Germinal center (tissue), 1 donor: ENCODE measurements around the gene AK5.
"Not testable (repeated sequence)": the region's sequence is repeated elsewhere in the genome, so short reads cannot be mapped to it uniquely, and the experiment has no call there.

Experiments
- DNase-seq: peaks from one replicate; pipeline ENCODE4 v3.0.0; 2012; ENCODE audit warnings: mixed read lengths, low spot score

The AK5 gene

DNA sequence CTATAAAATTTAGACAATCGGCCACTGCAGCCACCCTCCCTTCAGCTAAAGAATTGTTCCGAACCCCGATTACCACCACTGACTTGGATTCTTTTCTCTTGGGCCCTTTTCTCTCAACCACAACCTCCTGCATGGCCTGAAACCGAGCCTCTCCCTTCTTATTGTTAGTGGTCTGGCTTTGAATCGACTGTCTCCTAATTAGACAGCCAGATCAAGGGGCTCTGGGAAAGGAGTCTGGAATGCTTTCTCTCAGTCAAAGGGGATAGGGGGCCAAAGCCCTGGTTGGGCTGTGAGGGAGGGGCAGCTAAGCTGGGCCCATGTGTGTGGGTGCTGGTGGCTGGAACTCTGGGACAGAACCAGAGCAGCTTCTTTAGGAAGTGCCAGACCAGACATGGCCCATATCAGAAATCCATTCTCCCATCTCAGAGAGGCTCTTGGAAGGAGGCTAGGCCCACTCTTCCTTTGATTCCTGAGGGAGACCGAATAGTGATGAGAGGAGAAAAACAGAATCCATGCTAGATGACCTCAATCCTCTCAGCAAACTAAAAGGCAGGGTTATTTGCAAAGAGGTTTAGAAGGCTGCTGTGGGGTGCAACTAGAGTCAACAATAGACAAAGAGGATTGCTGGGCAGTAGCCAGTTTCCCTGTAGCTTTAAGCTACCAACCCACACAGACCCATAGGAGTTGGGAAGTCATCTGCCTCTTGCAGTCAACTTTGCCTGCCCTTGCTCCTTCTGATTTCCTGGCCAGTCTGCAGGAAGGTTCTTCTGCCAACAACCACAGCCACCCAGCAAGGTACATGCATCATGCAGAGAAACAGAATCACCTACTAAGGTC, 117.6 kb downstream of the AK5 start:
- no peak for DNase-seq

DNA sequence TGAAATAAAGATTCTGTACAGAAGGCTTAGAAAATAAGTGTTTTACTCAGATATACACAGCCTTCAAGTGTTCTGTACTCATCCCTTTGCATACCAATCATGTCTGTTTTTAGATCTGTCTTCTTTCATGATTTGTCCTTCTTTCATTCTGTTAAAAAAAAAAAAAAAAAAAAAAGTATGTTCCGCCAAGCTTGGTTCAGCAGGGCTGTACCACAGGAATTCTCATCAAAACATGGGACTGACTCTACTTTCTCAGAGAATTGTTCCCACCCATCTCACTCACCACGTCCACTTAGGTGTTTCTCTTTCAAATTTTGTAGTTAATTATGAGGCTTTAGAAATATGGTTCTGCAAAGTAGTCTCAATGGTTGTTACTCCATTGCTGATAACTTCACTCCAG, 119.0 kb downstream of the AK5 start:
- no peak for DNase-seq

GRCh38 chr1:77401384-77401783, 119.6 kb downstream of the AK5 start:
- no peak for DNase-seq

- DNase-seq, result no peak
Measured at GRCh38 chr1:77405186-77405585, 123.4 kb downstream of the AK5 start.

DNA sequence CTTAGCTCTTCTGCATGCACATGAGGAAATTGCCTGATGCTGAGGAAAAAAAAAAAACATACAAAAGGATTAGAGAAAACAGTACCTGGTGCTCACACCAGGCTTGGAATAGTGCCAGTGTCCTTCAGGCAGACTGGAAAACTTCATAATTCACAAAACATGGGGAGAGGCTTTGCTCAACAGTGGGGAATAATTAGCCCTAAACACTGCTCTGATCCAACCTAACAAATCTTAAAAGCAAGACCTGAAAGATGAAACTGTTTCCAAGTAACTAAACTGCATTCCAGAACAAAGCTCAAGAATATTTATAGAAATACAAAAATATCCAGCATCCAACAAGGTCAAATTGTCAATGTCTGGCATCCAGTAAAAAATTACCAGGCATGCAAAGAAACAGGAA, 124.8 kb downstream of the AK5 start:
- DNase-seq, result no peak

DNA sequence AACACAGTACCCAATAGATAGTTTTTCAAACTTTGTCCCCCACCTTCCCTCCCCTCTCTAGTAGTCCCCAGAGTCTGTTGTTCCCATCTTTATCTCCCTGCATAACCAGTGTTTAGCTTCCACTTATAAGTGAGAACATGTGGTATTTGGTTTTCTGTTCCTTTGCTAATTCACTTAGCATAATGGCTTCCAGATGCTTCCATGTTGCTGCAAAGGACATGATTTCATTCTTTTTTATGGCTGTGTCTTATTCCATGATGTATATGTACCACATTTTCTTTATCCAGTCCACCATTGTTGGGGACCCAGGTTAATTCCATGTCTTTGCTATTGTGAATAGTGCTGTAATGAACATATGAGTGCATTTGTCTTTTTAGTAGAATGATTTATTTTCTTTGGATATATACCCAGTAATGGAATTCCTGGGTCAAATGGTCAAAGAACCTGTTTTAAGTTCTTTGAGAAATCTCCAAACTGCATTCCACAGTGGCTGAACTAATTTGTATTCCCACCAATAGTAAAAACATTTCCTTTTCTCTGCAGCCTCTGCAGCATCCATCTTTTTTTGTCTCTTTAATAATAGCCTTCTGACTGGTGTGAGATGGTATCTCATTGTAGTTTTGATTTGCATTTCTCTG, 126.0 kb downstream of the AK5 start:
- DNase-seq, result no peak

GRCh38 chr1:77408933-77409332, 127.1 kb downstream of the AK5 start:
- not testable (repeated sequence) for DNase-seq

- DNase-seq, result no peak
Measured at GRCh38 chr1:77412069-77412819, 130.4 kb downstream of the AK5 start.

GRCh38 chr1:77412820-77413530, 131.2 kb downstream of the AK5 start:
- DNase-seq, result peak; percentile 15

GRCh38 chr1:77413541-77414335, 131.9 kb downstream of the AK5 start:
- no peak for DNase-seq

GRCh38 chr1:77415579-77415978, 133.8 kb downstream of the AK5 start:
- DNase-seq, result no peak

GRCh38 chr1:77416692-77417450, 135.1 kb downstream of the AK5 start:
- DNase-seq, result no peak

GRCh38 chr1:77418055-77418454, 136.2 kb downstream of the AK5 start:
- not testable (repeated sequence) for DNase-seq

GRCh38 chr1:77421504-77422233, 139.8 kb downstream of the AK5 start:
- DNase-seq, result no peak

DNA sequence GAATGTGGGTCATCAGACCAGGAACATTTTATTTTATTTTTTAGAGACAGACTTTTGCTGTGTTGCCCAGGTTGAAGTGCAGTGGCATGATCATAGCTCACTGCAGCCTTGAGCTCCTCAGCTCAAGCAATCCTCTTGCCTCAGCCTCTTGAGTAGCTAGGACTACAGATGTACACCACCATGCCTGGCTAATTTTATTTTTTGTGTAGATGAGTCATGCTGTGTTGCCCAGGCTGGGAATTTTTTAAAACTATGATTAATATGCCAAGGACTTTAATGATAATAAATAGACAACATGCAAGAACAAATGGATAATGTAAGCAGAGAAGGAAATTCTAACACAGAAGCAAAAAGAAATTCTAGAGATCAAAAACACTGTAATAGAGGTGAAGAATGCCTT, 142.4 kb downstream of the AK5 start:
- no peak for DNase-seq

DNA sequence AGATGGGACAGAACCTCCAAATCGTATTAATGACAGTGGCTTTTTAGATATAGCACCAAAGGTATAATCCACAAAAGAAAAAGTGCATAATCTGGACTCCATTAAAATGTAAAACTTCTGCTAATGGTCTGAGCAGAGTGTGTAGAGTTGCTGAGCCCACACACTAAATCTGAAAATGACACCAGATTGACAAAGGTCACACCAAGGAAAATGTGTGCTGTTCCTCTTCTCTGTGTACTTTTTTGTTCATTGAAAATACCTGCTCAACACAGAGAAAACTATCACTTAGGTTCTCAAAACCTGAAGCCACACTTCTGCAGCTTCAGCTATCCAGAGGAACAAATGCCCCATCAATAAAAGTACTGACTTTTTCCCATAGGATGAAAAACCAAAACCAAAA, 146.2 kb downstream of the AK5 start:
- DNase-seq, result no peak

DNA sequence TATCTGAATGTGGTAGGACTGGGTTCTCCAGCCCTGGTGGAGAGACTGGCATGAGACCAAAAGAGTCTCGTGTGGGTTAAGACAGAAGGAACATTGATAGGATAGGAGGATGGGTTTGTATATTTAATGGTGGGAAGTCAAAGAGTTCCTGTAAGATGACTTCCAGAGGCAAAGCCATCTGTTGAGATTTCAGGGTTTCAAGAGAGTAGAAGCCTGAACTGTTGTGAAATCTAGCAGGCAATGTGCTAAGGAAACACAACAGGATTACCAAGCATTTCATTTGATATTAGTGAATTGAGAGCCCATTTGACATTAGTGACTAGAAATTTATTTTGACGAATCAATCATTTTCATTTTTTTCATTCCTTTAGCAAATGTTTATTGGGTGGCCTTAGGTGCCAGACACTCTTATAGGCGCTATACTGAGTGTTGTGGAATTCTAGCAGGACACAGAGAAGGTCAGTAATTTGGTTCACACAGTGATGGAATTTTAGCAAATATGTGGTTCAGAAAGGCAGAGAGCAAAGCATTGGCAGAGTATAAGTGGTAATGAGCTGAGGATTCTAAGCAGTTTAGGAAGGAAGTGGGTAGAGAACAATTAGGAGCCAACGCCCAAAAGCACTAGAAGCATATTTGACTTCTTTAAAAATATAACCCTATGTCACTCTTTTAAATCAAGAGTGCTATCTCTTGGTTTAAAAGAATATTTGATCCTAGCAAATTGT, 149.3 kb downstream of the AK5 start:
- DNase-seq, result no peak

DNA sequence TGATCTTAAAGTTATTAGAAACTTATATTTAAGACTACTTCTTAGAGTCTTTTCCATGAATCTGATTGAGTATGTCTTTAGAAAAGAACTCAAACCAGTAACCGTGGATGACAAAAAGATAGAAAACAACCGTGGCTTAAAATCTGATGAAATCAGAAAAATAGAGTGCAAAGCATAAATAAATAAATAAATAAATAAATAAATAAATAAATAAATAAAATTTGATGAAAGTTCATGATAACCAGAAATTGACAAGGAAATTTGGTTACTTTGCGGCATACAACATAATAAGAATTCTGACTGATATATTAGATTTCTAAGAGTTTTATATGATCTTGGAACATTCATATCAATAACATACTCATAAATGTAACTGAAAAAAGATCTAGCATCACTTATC, 152.1 kb downstream of the AK5 start:
- DNase-seq, result no peak

DNA sequence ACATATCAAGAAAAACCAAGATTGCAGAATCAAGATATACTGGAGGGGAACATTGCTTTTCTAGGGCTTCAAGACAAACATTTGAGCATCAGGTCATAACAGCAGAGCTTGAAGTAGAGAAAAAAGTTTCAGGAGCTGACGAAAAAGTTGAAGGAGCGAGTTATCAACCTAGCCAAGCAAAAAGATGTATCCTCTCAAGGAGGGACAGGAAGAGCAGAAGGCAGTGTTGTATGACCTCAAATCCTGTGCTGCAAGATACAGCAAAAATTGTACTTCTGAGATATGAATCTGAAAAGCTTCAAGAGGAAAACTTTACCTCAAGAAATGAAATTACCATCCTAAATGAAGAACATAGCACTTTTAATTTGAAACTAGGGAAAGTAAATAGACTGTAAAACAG, 153.1 kb downstream of the AK5 start:
- DNase-seq, result no peak
